ENCODE data around the gene ADAMTSL4.

DNA sequence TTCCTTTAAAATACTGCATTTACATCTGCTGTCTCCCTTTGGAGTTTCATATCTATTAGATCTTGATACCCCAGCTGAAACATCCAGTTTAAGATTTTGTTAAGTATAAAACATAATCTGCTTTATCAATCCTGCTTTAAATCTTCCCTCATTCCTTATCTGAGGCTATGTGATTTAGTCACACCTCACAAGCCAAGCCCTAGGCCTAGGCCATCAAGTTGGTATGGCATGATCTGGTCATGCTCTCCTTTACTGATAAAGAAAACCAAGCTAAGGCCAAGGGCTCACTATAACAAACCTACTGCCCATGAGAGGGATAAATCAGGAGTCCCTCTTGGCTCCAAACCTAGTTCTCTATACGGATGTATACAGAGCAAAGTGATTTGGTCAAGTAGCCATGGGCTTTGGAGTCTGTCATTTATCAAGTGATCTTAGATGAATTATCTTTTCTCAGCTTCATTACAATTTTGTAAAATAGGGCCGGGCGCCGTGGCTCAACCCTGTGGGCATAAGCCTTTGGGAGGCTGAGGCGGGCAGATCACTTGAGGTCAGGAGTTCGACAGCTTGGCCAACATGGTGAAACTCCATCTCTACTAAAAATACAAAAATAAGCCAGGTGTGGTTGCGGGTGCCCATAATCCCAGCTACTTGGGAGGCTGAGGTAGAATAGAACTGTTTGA is 57.4 kb downstream of the ADAMTSL4 start:
- TF ChIP-seq EP300 (IDR thresholded peaks at IDR 0.05; ENCODE audit: borderline replicate concordance) (no peak), CEBPB (IDR thresholded peaks at IDR 0.05) (no peak), USF1 (IDR thresholded peaks at IDR 0.05) (no peak), CREB1 (IDR thresholded peaks at IDR 0.05; ENCODE audit: low read depth) (no peak), TAF1 (IDR thresholded peaks at IDR 0.05; ENCODE audit: low read depth) (no peak), TEAD4 (IDR thresholded peaks at IDR 0.05) (no peak), MAX (IDR thresholded peaks at IDR 0.05) (no peak), NFIC (IDR thresholded peaks at IDR 0.05) (no peak), ZBTB7A (IDR thresholded peaks at IDR 0.05; ENCODE audit: low read depth) (no peak), TCF12 (IDR thresholded peaks at IDR 0.05; ENCODE audit: low read depth) (no peak), YY1 (IDR thresholded peaks at IDR 0.05; ENCODE audit: low read depth) (no peak), RAD21 (IDR thresholded peaks at IDR 0.05; ENCODE audit: low read depth) (no peak)
- TF ChIP-seq, protein P1, sequence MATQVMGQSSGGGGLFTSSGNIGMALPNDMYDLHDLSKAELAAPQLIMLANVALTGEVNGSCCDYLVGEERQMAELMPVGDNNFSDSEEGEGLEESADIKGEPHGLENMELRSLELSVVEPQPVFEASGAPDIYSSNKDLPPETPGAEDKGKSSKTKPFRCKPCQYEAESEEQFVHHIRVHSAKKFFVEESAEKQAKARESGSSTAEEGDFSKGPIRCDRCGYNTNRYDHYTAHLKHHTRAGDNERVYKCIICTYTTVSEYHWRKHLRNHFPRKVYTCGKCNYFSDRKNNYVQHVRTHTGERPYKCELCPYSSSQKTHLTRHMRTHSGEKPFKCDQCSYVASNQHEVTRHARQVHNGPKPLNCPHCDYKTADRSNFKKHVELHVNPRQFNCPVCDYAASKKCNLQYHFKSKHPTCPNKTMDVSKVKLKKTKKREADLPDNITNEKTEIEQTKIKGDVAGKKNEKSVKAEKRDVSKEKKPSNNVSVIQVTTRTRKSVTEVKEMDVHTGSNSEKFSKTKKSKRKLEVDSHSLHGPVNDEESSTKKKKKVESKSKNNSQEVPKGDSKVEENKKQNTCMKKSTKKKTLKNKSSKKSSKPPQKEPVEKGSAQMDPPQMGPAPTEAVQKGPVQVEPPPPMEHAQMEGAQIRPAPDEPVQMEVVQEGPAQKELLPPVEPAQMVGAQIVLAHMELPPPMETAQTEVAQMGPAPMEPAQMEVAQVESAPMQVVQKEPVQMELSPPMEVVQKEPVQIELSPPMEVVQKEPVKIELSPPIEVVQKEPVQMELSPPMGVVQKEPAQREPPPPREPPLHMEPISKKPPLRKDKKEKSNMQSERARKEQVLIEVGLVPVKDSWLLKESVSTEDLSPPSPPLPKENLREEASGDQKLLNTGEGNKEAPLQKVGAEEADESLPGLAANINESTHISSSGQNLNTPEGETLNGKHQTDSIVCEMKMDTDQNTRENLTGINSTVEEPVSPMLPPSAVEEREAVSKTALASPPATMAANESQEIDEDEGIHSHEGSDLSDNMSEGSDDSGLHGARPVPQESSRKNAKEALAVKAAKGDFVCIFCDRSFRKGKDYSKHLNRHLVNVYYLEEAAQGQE (IDR thresholded peaks at IDR 0.05; ENCODE audit: low read depth), result no peak
